ENCODE results near the gene NFASC.

Gene NFASC

DNA sequence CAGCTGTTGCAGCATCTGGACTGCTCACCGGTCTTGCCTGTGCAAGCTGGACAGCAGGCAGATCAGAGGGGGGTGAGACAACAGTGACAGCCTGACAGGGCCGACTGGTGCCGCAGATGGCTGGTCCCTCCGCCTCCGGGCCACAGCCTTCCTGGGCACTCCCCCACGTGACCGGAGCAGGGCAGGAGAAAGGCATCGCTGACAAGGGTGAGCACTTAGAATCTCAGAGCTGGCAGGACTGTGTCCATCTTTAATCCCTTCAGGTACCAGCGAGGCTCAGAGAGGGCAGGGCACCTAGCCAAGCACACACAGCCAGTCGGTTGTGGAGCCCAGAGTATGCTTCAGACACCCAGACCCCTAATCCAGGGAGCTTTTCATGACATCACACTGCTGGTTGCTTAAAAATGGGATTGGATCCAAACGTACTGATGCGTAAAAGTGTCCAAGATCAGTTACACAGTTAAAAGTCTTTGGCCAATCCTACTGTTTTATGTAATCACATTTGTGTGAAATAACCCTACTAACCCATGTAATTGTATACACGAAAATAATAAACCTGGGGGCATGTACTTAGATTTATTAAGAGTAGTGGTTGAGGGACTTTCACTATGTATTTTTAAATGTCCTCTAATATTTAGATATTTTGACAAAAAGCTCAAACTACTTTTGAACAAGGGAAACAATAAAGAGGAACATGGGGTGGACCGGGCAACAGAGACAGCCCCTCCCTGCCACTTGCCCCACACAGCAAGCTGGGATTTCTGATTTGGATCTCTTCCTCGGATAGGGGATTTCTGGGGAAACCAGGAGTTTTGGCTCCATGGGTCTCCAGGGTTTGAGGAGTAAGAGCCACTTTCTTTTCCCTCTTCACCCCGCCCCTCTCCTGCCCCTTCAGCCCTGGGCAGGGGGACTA, 171.6 kb downstream of the NFASC start:
- no peak for DNase-seq (ENCODE audit: low read depth)

DNA sequence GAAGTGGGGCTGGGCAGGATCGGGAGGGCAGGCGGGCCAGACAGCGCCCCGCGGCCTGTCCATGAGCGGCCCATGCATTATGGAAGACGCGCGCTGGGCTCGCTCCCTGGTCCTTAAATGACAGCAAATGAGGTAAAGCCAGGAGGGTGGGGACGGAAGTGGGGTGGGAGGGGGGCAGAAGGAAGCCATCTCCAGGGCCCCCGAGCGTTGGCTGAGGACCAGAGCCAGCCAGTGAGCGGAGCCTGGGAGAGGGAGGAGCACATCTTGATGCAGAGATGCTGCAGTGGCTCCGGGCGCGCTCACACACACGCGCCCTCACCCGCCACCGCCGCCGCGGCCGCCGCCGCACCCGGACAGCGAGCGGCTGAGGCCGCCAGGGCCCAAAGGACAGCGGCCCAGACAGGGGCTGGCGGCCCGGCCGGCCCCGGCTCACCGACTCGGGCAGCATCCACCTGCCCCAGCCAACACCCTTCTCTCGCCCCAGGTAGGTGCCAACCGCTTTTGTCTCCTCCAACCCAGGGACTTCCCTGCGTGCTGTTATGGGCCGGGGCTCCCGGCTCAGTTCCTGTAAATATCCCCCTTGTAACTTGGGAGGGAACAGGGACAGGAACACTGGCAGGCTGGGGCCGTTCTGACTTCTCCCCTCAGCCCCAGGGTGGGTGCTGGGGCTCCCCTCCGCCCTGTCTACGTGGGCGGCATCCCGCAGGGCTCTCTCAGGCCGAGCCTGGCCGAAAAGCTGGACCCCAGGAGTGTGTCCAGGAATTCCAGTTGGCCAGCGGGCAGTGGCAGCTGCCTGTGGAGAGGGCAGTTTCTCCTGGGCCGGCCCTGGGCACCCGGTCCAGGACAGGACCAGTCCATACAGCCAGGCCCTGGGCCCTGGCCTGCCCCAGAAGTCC, 172.5 kb downstream of the NFASC start, which contains the start of gene CNTN2:
Gene CNTN2 (plus strand): TSS at position 302 of the 896 bp plus-strand sequence. CDS start 9,974 bp downstream, outside the sequence.
- no peak for DNase-seq (ENCODE audit: low read depth)

DNA sequence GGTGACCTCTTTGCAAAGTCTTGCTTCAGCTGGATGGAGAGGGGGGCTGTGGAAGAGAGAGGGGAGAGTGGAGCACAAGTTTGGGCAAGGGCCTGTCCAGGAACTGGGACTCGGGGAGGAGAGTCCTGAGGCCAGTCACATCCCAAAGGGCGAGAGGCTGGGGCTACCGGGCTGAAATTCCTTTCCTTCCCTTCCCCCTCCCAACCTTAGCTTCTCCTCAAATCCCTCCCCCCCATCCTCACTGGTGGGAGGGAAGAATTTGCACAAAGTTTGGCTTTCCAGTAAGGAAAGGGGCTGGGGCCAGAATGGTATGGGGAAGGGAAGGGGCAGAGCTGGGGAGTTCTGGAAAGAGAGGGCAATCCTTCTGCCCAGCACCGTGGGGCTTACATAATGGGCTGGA, 173.2 kb downstream of the NFASC start:
- DNase-seq (ENCODE audit: low read depth), result no peak

- no peak for DNase-seq (ENCODE audit: low read depth)
Observed at GRCh38 chr1:205044741-205045140, 174.1 kb downstream of the NFASC start.

DNA sequence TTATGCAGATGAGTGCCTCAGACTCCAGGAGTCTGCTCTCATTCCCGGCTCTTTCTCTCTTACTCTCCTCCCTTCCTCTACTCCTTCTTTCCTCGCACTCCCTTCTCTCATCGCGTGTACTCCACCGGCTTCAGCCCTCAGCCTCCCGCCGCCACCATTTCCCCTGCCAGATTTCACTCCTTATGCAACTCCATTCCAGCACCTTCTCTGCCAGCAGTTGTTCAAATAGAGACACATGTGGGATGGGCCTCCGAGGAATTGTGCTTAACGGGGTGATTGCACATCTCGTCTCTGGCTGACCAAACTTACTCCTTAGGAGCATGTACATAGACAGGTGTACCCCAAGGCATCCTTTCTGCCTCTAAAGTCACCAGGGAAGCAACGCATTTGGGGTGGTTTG, 174.5 kb downstream of the NFASC start:
- no peak for DNase-seq (ENCODE audit: low read depth)

- DNase-seq (ENCODE audit: low read depth), result no peak
Observed at GRCh38 chr1:205046870-205047269, 176.2 kb downstream of the NFASC start.

GRCh38 chr1:205047764-205048231, 177.1 kb downstream of the NFASC start:
- DNase-seq (ENCODE audit: low read depth), result no peak

GRCh38 chr1:205048382-205048781, 177.7 kb downstream of the NFASC start:
- no peak for DNase-seq (ENCODE audit: low read depth)

- DNase-seq (ENCODE audit: low read depth), result no peak
Observed at GRCh38 chr1:205049479-205049878, 178.8 kb downstream of the NFASC start.

GRCh38 chr1:205052690-205053089, 182.0 kb downstream of the NFASC start:
- no peak for DNase-seq (ENCODE audit: low read depth)

DNA sequence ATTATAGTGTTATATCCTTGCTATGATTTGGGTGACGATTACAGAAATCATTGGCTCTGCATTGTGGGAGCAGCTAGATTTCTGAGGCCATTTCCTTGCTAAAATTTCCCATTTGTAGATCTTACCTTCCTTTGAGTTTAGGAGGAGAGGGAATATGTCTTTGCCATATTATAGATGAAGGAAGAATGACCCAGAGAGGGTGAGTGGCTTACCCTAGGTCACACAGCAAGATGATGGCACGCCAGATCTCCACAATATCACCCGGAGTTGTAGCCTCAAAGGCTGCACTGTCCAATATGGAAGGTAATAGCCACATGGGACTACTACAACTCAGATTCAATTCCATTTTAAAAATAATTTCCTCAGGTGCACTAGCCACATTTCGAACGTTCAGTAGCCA, 182.6 kb downstream of the NFASC start:
- no peak for DNase-seq (ENCODE audit: low read depth)

GRCh38 chr1:205054013-205054412, 183.4 kb downstream of the NFASC start:
- DNase-seq (ENCODE audit: low read depth), result no peak

DNA sequence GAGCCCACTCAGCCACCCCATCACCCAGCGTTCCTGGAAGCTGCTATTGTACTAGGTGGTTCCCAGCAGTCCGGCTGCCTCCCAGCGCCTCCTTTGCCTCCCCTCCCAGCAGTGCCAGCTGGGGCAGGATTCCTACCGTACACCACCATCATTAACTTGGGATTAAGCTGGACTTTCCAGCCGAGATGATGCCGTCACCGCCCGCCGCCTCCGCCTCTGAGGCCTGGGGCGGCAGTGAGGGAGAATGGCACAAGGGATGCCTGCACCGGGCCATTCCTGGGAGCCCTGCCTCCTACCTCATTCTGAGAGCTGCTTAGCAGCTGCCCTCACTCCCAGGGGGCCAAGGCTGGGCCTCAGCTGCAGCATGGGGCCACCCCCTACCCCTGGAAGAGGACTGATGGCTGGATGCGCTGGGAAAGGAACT, 185.5 kb downstream of the NFASC start:
- no peak for DNase-seq (ENCODE audit: low read depth)

GRCh38 chr1:205056956-205057568, 186.4 kb downstream of the NFASC start:
- no peak for DNase-seq (ENCODE audit: low read depth)

DNA sequence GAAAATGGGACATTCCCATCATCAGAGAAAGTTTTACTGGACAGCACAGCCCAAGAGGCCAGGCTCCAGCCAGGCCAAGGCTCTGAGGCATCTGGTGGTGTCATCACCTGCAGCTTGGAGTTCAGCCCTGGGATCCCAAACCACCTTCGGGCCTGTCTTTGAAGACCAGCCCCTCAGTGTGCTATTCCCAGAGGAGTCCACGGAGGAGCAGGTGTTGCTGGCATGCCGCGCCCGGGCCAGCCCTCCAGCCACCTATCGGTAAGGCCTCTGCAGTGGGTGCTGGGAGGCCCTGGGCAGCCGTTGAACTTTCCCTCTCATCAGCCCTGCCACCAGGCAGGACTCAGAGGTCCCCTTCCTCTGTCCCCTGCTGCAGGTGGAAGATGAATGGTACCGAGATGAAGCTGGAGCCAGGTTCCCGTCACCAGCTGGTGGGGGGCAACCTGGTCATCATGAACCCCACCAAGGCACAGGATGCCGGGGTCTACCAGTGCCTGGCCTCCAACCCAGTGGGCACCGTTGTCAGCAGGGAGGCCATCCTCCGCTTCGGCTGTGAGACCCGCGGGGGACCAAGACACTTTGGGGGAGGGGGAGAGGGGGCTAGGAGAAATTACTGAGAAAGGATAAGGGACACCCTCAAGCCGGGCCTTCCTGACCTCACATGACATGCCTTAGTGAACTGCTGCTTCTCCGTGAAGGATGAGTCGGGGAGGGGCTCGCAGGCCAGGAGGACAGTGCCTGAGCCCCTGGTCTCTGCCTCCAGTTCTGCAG, 187.3 kb downstream of the NFASC start:
- no peak for DNase-seq (ENCODE audit: low read depth)

- no peak for DNase-seq (ENCODE audit: low read depth)
Observed at GRCh38 chr1:205058853-205059252, 188.2 kb downstream of the NFASC start.

- DNase-seq (ENCODE audit: low read depth), result no peak
Observed at GRCh38 chr1:205059660-205060059, 189.0 kb downstream of the NFASC start.

DNA sequence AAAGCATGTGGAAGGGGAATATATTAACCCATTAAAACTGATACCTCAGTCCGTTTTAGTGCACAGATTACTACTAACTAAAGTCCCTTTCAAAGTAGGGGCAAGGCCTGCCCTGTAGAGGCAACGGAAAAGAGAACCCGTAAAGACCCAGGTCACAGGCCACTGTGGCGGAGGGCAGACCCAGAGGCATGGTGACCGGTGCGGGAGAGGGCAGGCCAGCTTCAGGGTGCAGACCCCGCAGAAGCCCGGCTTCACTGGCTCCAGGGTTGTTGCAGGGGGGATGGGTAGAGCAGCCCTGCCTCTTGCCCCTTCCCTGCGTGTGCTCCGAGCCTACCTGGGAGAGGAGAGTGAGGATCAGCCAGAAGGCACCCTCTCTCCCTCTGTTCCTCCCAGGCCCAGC, 190.1 kb downstream of the NFASC start:
- DNase-seq (ENCODE audit: low read depth), result no peak

GRCh38 chr1:205061227-205061626, 190.6 kb downstream of the NFASC start:
- no peak for DNase-seq (ENCODE audit: low read depth)

GRCh38 chr1:205061665-205062069, 191.0 kb downstream of the NFASC start:
- peak; percentile 41 for DNase-seq (ENCODE audit: low read depth)

GRCh38 chr1:205062319-205062718, 191.7 kb downstream of the NFASC start:
- DNase-seq (ENCODE audit: low read depth), result no peak
